ENCODE results near the gene RPA1.

- TF ChIP-seq, protein P1, sequence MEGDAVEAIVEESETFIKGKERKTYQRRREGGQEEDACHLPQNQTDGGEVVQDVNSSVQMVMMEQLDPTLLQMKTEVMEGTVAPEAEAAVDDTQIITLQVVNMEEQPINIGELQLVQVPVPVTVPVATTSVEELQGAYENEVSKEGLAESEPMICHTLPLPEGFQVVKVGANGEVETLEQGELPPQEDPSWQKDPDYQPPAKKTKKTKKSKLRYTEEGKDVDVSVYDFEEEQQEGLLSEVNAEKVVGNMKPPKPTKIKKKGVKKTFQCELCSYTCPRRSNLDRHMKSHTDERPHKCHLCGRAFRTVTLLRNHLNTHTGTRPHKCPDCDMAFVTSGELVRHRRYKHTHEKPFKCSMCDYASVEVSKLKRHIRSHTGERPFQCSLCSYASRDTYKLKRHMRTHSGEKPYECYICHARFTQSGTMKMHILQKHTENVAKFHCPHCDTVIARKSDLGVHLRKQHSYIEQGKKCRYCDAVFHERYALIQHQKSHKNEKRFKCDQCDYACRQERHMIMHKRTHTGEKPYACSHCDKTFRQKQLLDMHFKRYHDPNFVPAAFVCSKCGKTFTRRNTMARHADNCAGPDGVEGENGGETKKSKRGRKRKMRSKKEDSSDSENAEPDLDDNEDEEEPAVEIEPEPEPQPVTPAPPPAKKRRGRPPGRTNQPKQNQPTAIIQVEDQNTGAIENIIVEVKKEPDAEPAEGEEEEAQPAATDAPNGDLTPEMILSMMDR (IDR thresholded peaks at IDR 0.05) = no peak
- no peak for TF ChIP-seq POLR2A (IDR thresholded peaks at IDR 0.05)
- no peak for TF ChIP-seq EP300 (IDR thresholded peaks at IDR 0.05)
Observed at GRCh38 chr17:1904273-1905182, 74.7 kb downstream of the RPA1 start.
